ENCODE results near the gene COL23A1. TPM values are rescaled to one million over a fixed set of nuclear protein-coding genes. Genes with fewer than 3 reads are reported as not detected.

Gene COL23A1
- total RNA-seq, 4 donors from 2014 or later: 0.93 to 4.6 (median 2.4) TPM

GRCh38 chr5:178290376-178290775 is 299.8 kb downstream of the COL23A1 start:
- ATAC-seq: no peak
- Histone ChIP-seq H3K4me3 (no peak overlapping the region), H3K36me3 (no peaks in the 10 kb centered on the region), H3K27ac (no peak overlapping the region), H3K9me3 (no peaks in the 10 kb centered on the region), H3K4me1 (no peaks in the 10 kb centered on the region), H3K27me3 (peaks cover 18% of the 10 kb centered on the region)
- TF ChIP-seq POLR2AphosphoS5 (IDR thresholded peaks at IDR 0.05): no peak
- no CpG with 5 or more reads among the region's 7 CpGs for WGBS, 2 donors (ENCODE audit: low coverage in 1 of 2)

GRCh38 chr5:178289438-178289837 is 300.8 kb downstream of the COL23A1 start:
- 50 to 69% methylated on average over 8 to 10 of the region's 11 CpGs for WGBS, 2 donors (ENCODE audit: low coverage in 1 of 2)

GRCh38 chr5:178288401-178289368 is 301.5 kb downstream of the COL23A1 start:
- WGBS, 2 donors (ENCODE audit: low coverage in 1 of 2): 43 to 50% methylated on average over 11 of the region's 21 CpGs

More at GRCh38 chr5:178289438-178289837, 300.8 kb downstream of the COL23A1 start:
- Histone ChIP-seq H3K27ac (no peak overlapping the region), H3K9me3 (no peaks in the 10 kb centered on the region), H3K4me3 (no peak overlapping the region), H3K27me3 (peaks cover 18% of the 10 kb centered on the region), H3K4me1 (no peaks in the 10 kb centered on the region), H3K36me3 (no peaks in the 10 kb centered on the region)
- ATAC-seq: no peak
- TF ChIP-seq POLR2A (IDR thresholded peaks at IDR 0.05) (no peak), POLR2AphosphoS5 (IDR thresholded peaks at IDR 0.05) (no peak), CTCF (IDR thresholded peaks at IDR 0.05) (no peak), EP300 (IDR thresholded peaks at IDR 0.05) (no peak)

GRCh38 chr5:178287791-178288105 is 302.4 kb downstream of the COL23A1 start:
- Histone ChIP-seq H3K9me3 (peaks cover 0 to 8% (median 2%) of the 10 kb centered on the region in 3 donors), H3K27ac (no peak overlapping the region), H3K36me3 (no peaks in the 10 kb centered on the region), H3K4me1 (no peaks in the 10 kb centered on the region), H3K4me3 (no peak overlapping the region), H3K27me3 (peaks cover 18% of the 10 kb centered on the region)
- ATAC-seq: no peak
- 97% methylated on average over 5 of the region's 10 CpGs; no CpG with 5 or more reads in 1 of the 2 donors for WGBS, 2 donors (ENCODE audit: low coverage in 1 of 2)
- no peak for TF ChIP-seq EP300 (IDR thresholded peaks at IDR 0.05)
- TF ChIP-seq POLR2A (IDR thresholded peaks at IDR 0.05): no peak

More at GRCh38 chr5:178288401-178289368, 301.5 kb downstream of the COL23A1 start:
- no peak overlapping the region for H3K4me3 ChIP-seq
- no peak overlapping the region for H3K27ac ChIP-seq
- H3K27me3 ChIP-seq: peaks cover 18% of the 10 kb centered on the region
- H3K4me1 ChIP-seq: no peaks in the 10 kb centered on the region
- ATAC-seq: no peak
- no peaks in the 10 kb centered on the region for H3K36me3 ChIP-seq
- peaks cover 0 to 7% (median 1%) of the 10 kb centered on the region in 3 donors for H3K9me3 ChIP-seq
- TF ChIP-seq POLR2A (IDR thresholded peaks at IDR 0.05) (no peak), CTCF (IDR thresholded peaks at IDR 0.05) (no peak), POLR2AphosphoS5 (IDR thresholded peaks at IDR 0.05) (no peak), EP300 (IDR thresholded peaks at IDR 0.05) (no peak)

GRCh38 chr5:178287091-178287790 is 303.0 kb downstream of the COL23A1 start:
- H3K27ac ChIP-seq: no peak overlapping the region
- WGBS, 2 donors (ENCODE audit: low coverage in 1 of 2): 89% methylated on average over 9 of the region's 20 CpGs; no CpG with 5 or more reads in 1 of the 2 donors
- H3K4me3 ChIP-seq: no peak overlapping the region
- H3K36me3 ChIP-seq: no peaks in the 10 kb centered on the region
- peaks cover 18% of the 10 kb centered on the region for H3K27me3 ChIP-seq
- H3K9me3 ChIP-seq: peaks cover 0 to 8% (median 2%) of the 10 kb centered on the region in 3 donors
- H3K4me1 ChIP-seq: no peaks in the 10 kb centered on the region
- no peak for ATAC-seq
- TF ChIP-seq CTCF (IDR thresholded peaks at IDR 0.05) (no peak), POLR2A (IDR thresholded peaks at IDR 0.05) (no peak), EP300 (IDR thresholded peaks at IDR 0.05) (no peak), POLR2AphosphoS5 (IDR thresholded peaks at IDR 0.05) (no peak)

Data from gastroesophageal sphincter (tissue), 4 donors.